ENCODE measurements around the gene GABARAPL2. TPM values are rescaled to one million over a fixed set of nuclear protein-coding genes. Genes with fewer than 3 reads are reported as not detected.

GABARAPL2 gene
- polyA plus RNA-seq, 3 donors, result 84.3 to 302 (median 280) TPM

DNA sequence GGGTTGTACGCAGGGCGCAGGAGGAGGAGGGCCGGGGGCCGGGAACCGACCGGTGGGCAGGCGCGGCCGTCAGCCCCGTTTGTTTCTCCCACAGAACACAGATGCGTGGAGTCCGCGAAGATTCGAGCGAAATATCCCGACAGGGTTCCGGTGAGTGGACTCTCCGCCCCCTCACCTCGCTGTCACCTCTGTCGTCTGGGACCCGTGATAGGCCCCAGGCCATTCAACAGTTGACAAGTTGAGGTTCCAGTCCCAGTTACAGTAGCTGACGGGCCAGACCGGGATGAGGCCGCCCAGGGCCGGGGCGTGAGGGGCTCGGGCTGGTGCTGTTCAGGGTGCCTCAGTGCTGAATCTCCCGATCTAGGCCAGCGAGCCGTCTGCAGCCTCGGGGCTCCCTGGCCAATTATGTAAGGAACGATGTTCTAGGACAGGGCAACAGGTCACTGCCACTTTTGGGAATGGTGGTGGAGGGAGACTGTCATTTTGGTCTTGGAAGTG lies 628 bp downstream of the GABARAPL2 start:
- Histone ChIP-seq H3K79me2 (ENCODE audit: insufficient read depth, low read length) (peaks cover 31% of the 10 kb centered on the region), H3K4me3 (replicated peaks in 1 of 3; ENCODE audit: low read depth in 2 of 3, low read length in 3 of 3) (peak overlapping the region; percentile 76 to 92 (median 87)), H3K4me1 (ENCODE audit: control insufficient read depth in 1 of 2, insufficient read depth in 2 of 2, low read length in 2 of 2) (peaks cover 39 to 47% of the 10 kb centered on the region in 2 donors), H3K9ac (ENCODE audit: insufficient read depth, low read length, poor library complexity, severe bottlenecking) (peak overlapping the region; percentile 86), H3K27ac (ENCODE audit: low read depth in 1 of 2, low read length in 2 of 2) (peak overlapping the region in 1 of 2 donors; percentile 93), H2AFZ (ENCODE audit: insufficient read depth, low read depth, low read length, poor library complexity, severe bottlenecking) (peak overlapping the region; percentile 89), H4K20me1 (ENCODE audit: insufficient read depth, low read length) (peaks cover 52% of the 10 kb centered on the region), H3K9me3 (replicated peaks in 1 of 2; ENCODE audit: control insufficient read depth in 1 of 2, insufficient read depth in 1 of 2, low read length in 2 of 2) (no peaks in the 10 kb centered on the region), H3K27me3 (ENCODE audit: control insufficient read depth in 2 of 2, insufficient read depth in 2 of 2, low read length in 2 of 2) (peaks cover 3 to 8% of the 10 kb centered on the region in 2 donors), H3K4me2 (replicated peaks; ENCODE audit: extremely low read depth, low read length, poor library complexity, severe bottlenecking) (peak overlapping the region; percentile 97), H3K36me3 (replicated peaks in 1 of 2; ENCODE audit: control insufficient read depth in 1 of 2, insufficient read depth in 2 of 2, low read length in 2 of 2) (peaks cover 16 to 40% of the 10 kb centered on the region in 2 donors)
- Mint-ChIP-seq H3K27me3 (ENCODE audit: low read depth in 3 of 3) (peaks cover 10 to 13% (median 13%) of the 10 kb centered on the region in 3 donors), H3K36me3 (peaks cover 28 to 32% of the 10 kb centered on the region in 2 donors), H3K4me1 (peaks cover 54% of the 10 kb centered on the region), H3K9me3 (peaks cover 0 to 2% (median 0%) of the 10 kb centered on the region in 7 donors), H3K27ac (peak overlapping the region; percentile 13 to 100 (median 81)), H3K4me3 (peak overlapping the region; percentile 98 to 100)
- no peak for DNase-seq
- TF ChIP-seq, protein P1, sequence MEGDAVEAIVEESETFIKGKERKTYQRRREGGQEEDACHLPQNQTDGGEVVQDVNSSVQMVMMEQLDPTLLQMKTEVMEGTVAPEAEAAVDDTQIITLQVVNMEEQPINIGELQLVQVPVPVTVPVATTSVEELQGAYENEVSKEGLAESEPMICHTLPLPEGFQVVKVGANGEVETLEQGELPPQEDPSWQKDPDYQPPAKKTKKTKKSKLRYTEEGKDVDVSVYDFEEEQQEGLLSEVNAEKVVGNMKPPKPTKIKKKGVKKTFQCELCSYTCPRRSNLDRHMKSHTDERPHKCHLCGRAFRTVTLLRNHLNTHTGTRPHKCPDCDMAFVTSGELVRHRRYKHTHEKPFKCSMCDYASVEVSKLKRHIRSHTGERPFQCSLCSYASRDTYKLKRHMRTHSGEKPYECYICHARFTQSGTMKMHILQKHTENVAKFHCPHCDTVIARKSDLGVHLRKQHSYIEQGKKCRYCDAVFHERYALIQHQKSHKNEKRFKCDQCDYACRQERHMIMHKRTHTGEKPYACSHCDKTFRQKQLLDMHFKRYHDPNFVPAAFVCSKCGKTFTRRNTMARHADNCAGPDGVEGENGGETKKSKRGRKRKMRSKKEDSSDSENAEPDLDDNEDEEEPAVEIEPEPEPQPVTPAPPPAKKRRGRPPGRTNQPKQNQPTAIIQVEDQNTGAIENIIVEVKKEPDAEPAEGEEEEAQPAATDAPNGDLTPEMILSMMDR (IDR thresholded peaks at IDR 0.05), result no peak
- intact Hi-C loops (cut with micrococcal nuclease), result loop anchor here (5.0 kb wide), 5 partner anchors 50 to 1625 kb away; partner anchors contain the start of genes ADAT1 (in 2 of the 2), CFDP1 (in 2 of the 2), MON1B (in 1 of the 2) and TMEM170A (in 1 of the 2)
- WGBS (ENCODE audit: insufficient coverage), result 4% methylated on average over 31 of the region's 32 CpGs

DNA sequence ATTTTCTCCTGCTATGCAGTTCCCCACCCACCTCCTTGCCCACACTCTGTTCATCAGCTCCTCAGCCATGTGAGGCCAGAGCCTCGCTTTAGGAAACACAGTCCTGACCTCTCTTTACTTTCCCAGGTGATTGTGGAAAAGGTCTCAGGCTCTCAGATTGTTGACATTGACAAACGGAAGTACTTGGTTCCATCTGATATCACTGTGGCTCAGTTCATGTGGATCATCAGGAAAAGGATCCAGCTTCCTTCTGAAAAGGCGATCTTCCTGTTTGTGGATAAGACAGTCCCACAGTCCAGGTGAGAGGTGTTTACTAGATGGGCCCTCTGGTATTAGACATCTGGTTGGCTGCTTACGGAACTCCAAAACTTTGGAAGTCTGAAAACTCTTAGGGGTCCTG lies 1.7 kb downstream of the GABARAPL2 start:
- Histone ChIP-seq H3K79me2 (ENCODE audit: insufficient read depth, low read length) (peaks cover 39% of the 10 kb centered on the region), H3K4me3 (replicated peaks in 1 of 3; ENCODE audit: low read depth in 2 of 3, low read length in 3 of 3) (no peak overlapping the region), H4K20me1 (ENCODE audit: insufficient read depth, low read length) (peaks cover 62% of the 10 kb centered on the region), H2AFZ (ENCODE audit: insufficient read depth, low read depth, low read length, poor library complexity, severe bottlenecking) (no peak overlapping the region), H3K9ac (ENCODE audit: insufficient read depth, low read length, poor library complexity, severe bottlenecking) (no peak overlapping the region), H3K27ac (ENCODE audit: low read depth in 1 of 2, low read length in 2 of 2) (no peak overlapping the region), H3K9me3 (replicated peaks in 1 of 2; ENCODE audit: control insufficient read depth in 1 of 2, insufficient read depth in 1 of 2, low read length in 2 of 2) (no peaks in the 10 kb centered on the region), H3K4me2 (replicated peaks; ENCODE audit: extremely low read depth, low read length, poor library complexity, severe bottlenecking) (no peak overlapping the region), H3K27me3 (ENCODE audit: control insufficient read depth in 2 of 2, insufficient read depth in 2 of 2, low read length in 2 of 2) (peaks cover 3 to 8% of the 10 kb centered on the region in 2 donors), H3K4me1 (ENCODE audit: control insufficient read depth in 1 of 2, insufficient read depth in 2 of 2, low read length in 2 of 2) (peaks cover 39 to 55% of the 10 kb centered on the region in 2 donors), H3K36me3 (replicated peaks in 1 of 2; ENCODE audit: control insufficient read depth in 1 of 2, insufficient read depth in 2 of 2, low read length in 2 of 2) (peaks cover 27 to 50% of the 10 kb centered on the region in 2 donors)
- H3K36me3 Mint-ChIP-seq, result peaks cover 39 to 43% of the 10 kb centered on the region in 2 donors
- peak overlapping the region in 1 of 2 donors; percentile 7 for H3K4me3 Mint-ChIP-seq
- peaks cover 0 to 2% (median 0%) of the 10 kb centered on the region in 7 donors for H3K9me3 Mint-ChIP-seq
- WGBS (ENCODE audit: insufficient coverage), result 100% methylated on average over 3 of the region's 4 CpGs
- H3K27me3 Mint-ChIP-seq (ENCODE audit: low read depth in 3 of 3), result peaks cover 6 to 10% (median 9%) of the 10 kb centered on the region in 3 donors
- no peak for DNase-seq
- peaks cover 65% of the 10 kb centered on the region for H3K4me1 Mint-ChIP-seq
- H3K27ac Mint-ChIP-seq, result peak overlapping the region in 4 of 7 donors; percentile 40 to 54 (median 42)
- intact Hi-C loops (cut with micrococcal nuclease), result loop anchor here (5.0 kb wide), 5 partner anchors 51 to 1624 kb away; partner anchors contain the start of genes ADAT1 (in 2 of the 2), CFDP1 (in 2 of the 2), MON1B (in 1 of the 2) and TMEM170A (in 1 of the 2)
- TF ChIP-seq, protein P1 (IDR thresholded peaks at IDR 0.05), result no peak
